Gastroesophageal sphincter (tissue), 4 donors: ENCODE results near the gene MPI. TPM values are rescaled to one million over a fixed set of nuclear protein-coding genes. Genes with fewer than 3 reads are reported as not detected.

Source experiments
- ATAC-seq: fragments of 150-250 bp; one replicate; pipeline ENCODE4 v1.9.1; 2016; ENCODE audit warnings: mild to moderate bottlenecking, moderate library complexity
- H3K27ac ChIP-seq, 4 donors: fragments of 200-600 bp; sonication (generic) in 3 of 4; 1 replicate in 3 of 4; 2 replicates in 1 of 4; pipeline ENCODE4 v1.5.1; 2016 to 2019
- H3K27me3 ChIP-seq: fragments of 200-600 bp; sonication (generic); one replicate; pipeline ENCODE4 v1.5.1; 2019
- H3K36me3 ChIP-seq, 2 donors: fragments of 200-600 bp; sonication (generic); one replicate each; pipeline ENCODE4 v1.5.1; 2019; ENCODE audit warnings: control low read depth in 1 of 2
- H3K4me1 ChIP-seq, 3 donors: fragments of 200-600 bp; sonication (generic); 1 replicate in 2 of 3; 2 replicates in 1 of 3; pipeline ENCODE4 v1.5.1; 2016 to 2019; ENCODE audit warnings: control low read depth in 2 of 3
- H3K4me3 ChIP-seq, 2 donors: fragments of 200-600 bp; sonication (generic); one replicate each; pipeline ENCODE4 v1.5.1; 2019; ENCODE audit warnings: mild to moderate bottlenecking in 1 of 2, moderate library complexity in 1 of 2
- H3K9me3 ChIP-seq, 3 donors: fragments of 200-600 bp; sonication (generic); one replicate each; pipeline ENCODE4 v1.5.1; 2017 to 2019; ENCODE audit warnings: control low read depth in 2 of 3
- CTCF ChIP-seq, 4 experiments: fragments of 200-600 bp in 2 of 4; fragments of 450-650 bp in 2 of 4; sonication (generic) in 1 of 4; IDR thresholded peaks; one replicate each; pipeline ENCODE4 v1.5.1; 2017 to 2019; ENCODE audit warnings: antibody characterized with exemption in 4 of 4, mild to moderate bottlenecking in 2 of 4, moderate library complexity in 2 of 4
- EP300 ChIP-seq: sonication (generic); formaldehyde crosslinking; IDR thresholded peaks from one replicate; pipeline ENCODE4 v1.6.1; 2017; ENCODE audit warnings: antibody characterized with exemption, mild to moderate bottlenecking
- POLR2A ChIP-seq, 2 donors: fragments of 450-650 bp; IDR thresholded peaks; one replicate each; pipeline ENCODE4 v1.6.1; 2017; ENCODE audit warnings: antibody characterized with exemption in 2 of 2, mild to moderate bottlenecking in 2 of 2, moderate library complexity in 1 of 2
- POLR2AphosphoS5 ChIP-seq: sonication (generic); formaldehyde crosslinking; IDR thresholded peaks from one replicate; pipeline ENCODE4 v1.6.1; 2017; ENCODE audit warnings: antibody characterized with exemption
- WGBS, 2 donors: methylation state at CpG; one replicate each; pipeline ENCODE4 v1.1.5; 2018; ENCODE audit warnings: low coverage in 1 of 2; 5-methylcytosine and 5-hydroxymethylcytosine counted together
- total RNA-seq, 4 donors: library from RNA; depleted of rRNA; stranded (reverse); fragments of >200 nt; gene quantifications; one replicate each; pipeline ENCODE4 v1.1.0, GENCODE V29; 2016

The MPI gene
- total RNA-seq, result 10 to 100 TPM; 36.5 to 58.8 (median 42.5) TPM

GRCh38 chr15:74889883-74890664, at the start of gene MPI:
Gene MPI (plus strand): TSS chr15:74890042. CDS start chr15:74890074, 32 bp downstream.
- WGBS, 2 donors, result 0 to 12% methylated on average over 4 to 34 of the region's 47 CpGs
- Histone ChIP-seq H3K36me3 (peaks cover 0 to 37% of the 10 kb centered on the region in 2 donors), H3K27me3 (no peaks in the 10 kb centered on the region), H3K27ac (peak within 1 kb of the TSS in 3 of 4 donors; percentile 84 to 89 (median 89)), H3K4me3 (peak within 1 kb of the TSS; percentile 60 to 82), H3K4me1 (peaks cover 0 to 29% (median 11%) of the 10 kb centered on the region in 3 donors), H3K9me3 (no peaks in the 10 kb centered on the region)
- peak; percentile 97 for ATAC-seq
- peak; percentile 30 to 52 for TF ChIP-seq POLR2A (IDR thresholded peaks at IDR 0.05)
- peak in 3 of 4 experiments; percentile 17 to 61 (median 43) for TF ChIP-seq CTCF (IDR thresholded peaks at IDR 0.05)
- TF ChIP-seq POLR2AphosphoS5, result peak; percentile 48
- no peak for TF ChIP-seq EP300

GRCh38 chr15:74840851-74841775, 48.7 kb upstream of the MPI start:
- peaks cover 0 to 71% of the 10 kb centered on the region in 2 donors for H3K36me3 ChIP-seq
- ATAC-seq, result no peak
- WGBS, 2 donors, result 91% methylated on average over 9 of the region's 9 CpGs; no CpG with 5 or more reads in 1 of the 2 donors
- H3K4me1 ChIP-seq, result peaks cover 0 to 35% (median 21%) of the 10 kb centered on the region in 3 donors
- H3K27me3 ChIP-seq, result no peaks in the 10 kb centered on the region
- H3K4me3 ChIP-seq, result no peak overlapping the region
- no peaks in the 10 kb centered on the region for H3K9me3 ChIP-seq
- no peak overlapping the region for H3K27ac ChIP-seq
- TF ChIP-seq POLR2AphosphoS5 (no peak), CTCF (IDR thresholded peaks at IDR 0.05) (no peak), POLR2A (IDR thresholded peaks at IDR 0.05) (no peak), EP300 (no peak)

GRCh38 chr15:74841891-74842373, 47.9 kb upstream of the MPI start:
- H3K9me3 ChIP-seq, result no peaks in the 10 kb centered on the region
- ATAC-seq, result no peak
- H3K4me3 ChIP-seq, result peak overlapping the region; percentile 88 to 98
- TF ChIP-seq POLR2AphosphoS5, result no peak
- no peak for TF ChIP-seq CTCF (IDR thresholded peaks at IDR 0.05)
- no peak for TF ChIP-seq POLR2A (IDR thresholded peaks at IDR 0.05)
- TF ChIP-seq EP300, result no peak
- H3K4me1 ChIP-seq, result peaks cover 0 to 35% (median 21%) of the 10 kb centered on the region in 3 donors
- peak overlapping the region in 1 of 4 donors; percentile 87 for H3K27ac ChIP-seq
- 88 to 94% methylated on average over 3 to 6 of the region's 14 CpGs for WGBS, 2 donors
- H3K36me3 ChIP-seq, result peaks cover 0 to 72% of the 10 kb centered on the region in 2 donors
- H3K27me3 ChIP-seq, result no peaks in the 10 kb centered on the region

GRCh38 chr15:74842581-74843444, 47.0 kb upstream of the MPI start, which contains the start of gene ULK3:
Gene ULK3 (minus strand): TSS chr15:74843156. CDS start chr15:74843105, 51 bp downstream.
- H3K27ac ChIP-seq, result peak within 1 kb of the TSS; percentile 29 to 95 (median 88)
- peak in 3 of 4 experiments; percentile 79 to 96 (median 91) for TF ChIP-seq CTCF (IDR thresholded peaks at IDR 0.05)
- no peak for TF ChIP-seq EP300
- TF ChIP-seq POLR2AphosphoS5, result peak; percentile 63
- peak; percentile 50 to 82 for TF ChIP-seq POLR2A (IDR thresholded peaks at IDR 0.05)
- H3K9me3 ChIP-seq, result no peaks in the 10 kb centered on the region
- H3K27me3 ChIP-seq, result no peaks in the 10 kb centered on the region
- WGBS, 2 donors, result 0 to 2% methylated on average over 1 to 11 of the region's 84 CpGs
- peak; percentile 94 for ATAC-seq
- H3K4me1 ChIP-seq, result peaks cover 0 to 43% (median 21%) of the 10 kb centered on the region in 3 donors
- peak within 1 kb of the TSS; percentile 88 to 98 for H3K4me3 ChIP-seq
- peaks cover 0 to 72% of the 10 kb centered on the region in 2 donors for H3K36me3 ChIP-seq
